ENCODE results near the gene MBOAT2.
"Not testable (repeated sequence)": the region's sequence is repeated elsewhere in the genome, so short reads cannot be mapped to it uniquely, and the experiment has no call there.

MBOAT2 gene

DNA sequence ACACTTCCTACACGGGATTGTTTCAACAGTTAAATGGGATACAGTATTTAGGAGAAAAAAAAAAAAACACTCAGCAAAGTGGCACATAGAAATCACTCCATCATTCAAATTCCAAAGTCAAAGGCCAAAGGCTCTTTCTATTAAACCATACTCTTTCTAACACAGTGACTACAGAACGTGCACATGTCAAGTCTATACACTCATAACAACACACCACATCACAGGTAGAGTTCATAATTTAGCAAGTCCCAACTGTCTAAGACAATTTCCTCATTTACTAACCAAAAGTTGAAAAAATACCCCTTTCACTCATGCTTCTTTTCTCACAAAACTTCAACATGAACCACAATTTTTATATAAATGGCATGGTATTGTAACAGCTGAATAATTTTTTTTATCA lies 70.8 kb downstream of the MBOAT2 start:
- no peaks in the 10 kb centered on the region for H3K9me3 ChIP-seq (ENCODE audit: control insufficient read depth in 2 of 2, low read length in 2 of 2)
- no peaks in the 10 kb centered on the region for H3K27me3 ChIP-seq (ENCODE audit: control insufficient read depth in 2 of 2, insufficient read depth in 2 of 2, low read length in 2 of 2)
- no peak overlapping the region for H3K9ac ChIP-seq (ENCODE audit: low read depth in 1 of 2, low read length in 2 of 2)
- H3K4me1 ChIP-seq (ENCODE audit: control insufficient read depth in 2 of 2, insufficient read depth in 2 of 2, low read length in 2 of 2), result no peaks in the 10 kb centered on the region
- no peak overlapping the region for H3K27ac ChIP-seq (ENCODE audit: low read depth in 2 of 2, low read length in 2 of 2)
- no peak overlapping the region for H3K4me3 ChIP-seq (ENCODE audit: low read length in 2 of 2)
- no peaks in the 10 kb centered on the region for H3K36me3 ChIP-seq (ENCODE audit: control insufficient read depth in 2 of 2, insufficient read depth in 2 of 2, low read length in 2 of 2)

DNA sequence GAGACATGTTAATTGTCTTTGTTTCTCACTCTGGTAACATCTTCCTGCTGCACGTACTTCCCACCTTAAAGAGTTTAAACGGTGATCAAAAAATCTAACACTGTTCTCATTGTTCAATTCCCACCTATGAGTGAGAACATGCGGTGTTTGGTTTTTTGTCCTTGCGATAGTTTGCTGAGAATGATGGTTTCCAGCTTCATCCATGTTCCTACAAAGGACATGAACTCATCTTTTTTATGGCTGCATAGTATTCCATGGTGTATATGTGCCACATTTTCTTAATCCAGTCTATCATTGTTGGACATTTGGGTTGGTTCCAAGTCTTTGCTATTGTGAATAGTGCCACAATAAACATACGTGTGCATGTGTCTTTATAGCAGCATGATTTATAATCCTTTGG lies 73.3 kb downstream of the MBOAT2 start:
- H3K9ac ChIP-seq (ENCODE audit: low read depth in 1 of 2, low read length in 2 of 2); H3K4me1 ChIP-seq (ENCODE audit: control insufficient read depth in 2 of 2, insufficient read depth in 2 of 2, low read length in 2 of 2); H3K27me3 ChIP-seq (ENCODE audit: control insufficient read depth in 2 of 2, insufficient read depth in 2 of 2, low read length in 2 of 2); H3K27ac ChIP-seq (ENCODE audit: low read depth in 2 of 2, low read length in 2 of 2); H3K4me3 ChIP-seq (ENCODE audit: low read length in 2 of 2); H3K9me3 ChIP-seq (ENCODE audit: control insufficient read depth in 2 of 2, low read length in 2 of 2); H3K36me3 ChIP-seq (ENCODE audit: control insufficient read depth in 2 of 2, insufficient read depth in 2 of 2, low read length in 2 of 2): not testable (repeated sequence)

DNA sequence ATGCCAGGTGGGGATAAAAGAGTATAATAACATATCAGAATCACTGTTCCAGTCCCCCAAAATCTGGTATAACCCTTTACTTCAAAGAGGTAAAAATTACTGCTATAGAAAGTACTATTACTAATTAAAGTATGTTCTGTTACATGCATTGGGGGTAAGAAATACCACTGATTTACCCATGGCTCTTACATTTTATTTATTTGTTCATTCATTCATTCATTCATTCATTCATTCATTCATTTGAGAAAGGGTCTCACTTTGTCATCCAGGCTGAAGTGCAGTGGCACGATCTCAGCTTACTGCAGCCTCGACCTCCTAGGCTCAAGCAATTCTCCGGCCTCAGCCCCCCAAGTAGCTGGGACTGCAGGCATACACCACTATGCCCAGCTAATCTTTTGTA lies 74.4 kb downstream of the MBOAT2 start:
- Histone ChIP-seq H3K9me3 (ENCODE audit: control insufficient read depth in 2 of 2, low read length in 2 of 2) (no peaks in the 10 kb centered on the region), H3K27me3 (ENCODE audit: control insufficient read depth in 2 of 2, insufficient read depth in 2 of 2, low read length in 2 of 2) (no peaks in the 10 kb centered on the region)

DNA sequence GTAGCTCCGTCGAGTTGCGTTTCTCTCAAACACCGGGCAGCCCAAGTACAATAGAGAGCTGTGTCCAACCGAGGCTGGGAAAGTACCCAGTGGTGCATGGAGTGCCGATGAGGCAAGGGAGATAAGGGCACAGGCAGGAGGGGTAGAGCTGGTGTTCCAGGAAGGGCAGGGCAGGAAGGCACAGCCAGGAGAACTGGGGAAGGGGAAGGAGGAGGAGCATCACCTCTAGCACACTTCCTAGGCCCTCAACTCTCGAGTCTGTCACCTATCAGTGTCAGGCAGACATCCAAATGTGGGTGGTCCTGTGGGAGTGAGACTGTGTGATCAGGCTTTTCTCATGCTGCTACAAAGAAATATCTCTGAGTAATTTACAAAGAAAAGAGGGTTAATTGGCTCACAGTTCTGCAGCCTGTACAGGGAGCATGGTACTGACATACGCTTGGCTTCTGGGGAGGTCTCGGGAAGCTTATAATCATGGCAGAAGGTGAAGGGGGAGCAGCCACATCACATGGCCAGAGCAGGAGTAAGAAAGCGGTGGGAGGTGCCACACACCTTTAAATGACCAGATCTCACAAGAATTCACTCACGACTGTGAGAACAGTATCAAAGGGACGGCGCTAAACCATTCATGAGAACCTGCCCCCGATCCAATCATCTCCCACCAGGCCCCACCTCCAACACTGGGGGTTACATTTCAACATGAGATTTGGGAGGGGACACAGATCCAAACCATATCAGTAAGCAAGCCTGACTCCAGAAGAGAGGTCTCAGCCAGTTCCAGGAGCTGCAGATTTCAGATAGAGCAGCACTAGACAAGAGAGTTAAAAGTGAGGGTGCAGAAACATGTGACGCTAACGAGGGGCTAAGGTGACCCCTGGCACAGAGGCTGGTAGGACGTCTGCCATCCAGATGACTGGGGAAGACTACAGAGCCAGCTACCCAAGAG lies 75.7 kb downstream of the MBOAT2 start:
- H3K9ac ChIP-seq (ENCODE audit: low read depth in 1 of 2, low read length in 2 of 2), result no peak overlapping the region
- no peaks in the 10 kb centered on the region for H3K4me1 ChIP-seq (ENCODE audit: control insufficient read depth in 2 of 2, insufficient read depth in 2 of 2, low read length in 2 of 2)
- H3K27ac ChIP-seq (ENCODE audit: low read depth in 2 of 2, low read length in 2 of 2), result no peak overlapping the region
- peaks cover 0 to under 1% of the 10 kb centered on the region in 2 donors for H3K36me3 ChIP-seq (ENCODE audit: control insufficient read depth in 2 of 2, insufficient read depth in 2 of 2, low read length in 2 of 2)
- no peaks in the 10 kb centered on the region for H3K27me3 ChIP-seq (ENCODE audit: control insufficient read depth in 2 of 2, insufficient read depth in 2 of 2, low read length in 2 of 2)
- H3K4me3 ChIP-seq (ENCODE audit: low read length in 2 of 2), result no peak overlapping the region
- no peaks in the 10 kb centered on the region for H3K9me3 ChIP-seq (ENCODE audit: control insufficient read depth in 2 of 2, low read length in 2 of 2)

More for the DNA sequence above, 74.4 kb downstream of the MBOAT2 start:
- no peak overlapping the region for H3K27ac ChIP-seq (ENCODE audit: low read depth in 2 of 2, low read length in 2 of 2)
- H3K9ac ChIP-seq (ENCODE audit: low read depth in 1 of 2, low read length in 2 of 2), result no peak overlapping the region
- no peaks in the 10 kb centered on the region for H3K36me3 ChIP-seq (ENCODE audit: control insufficient read depth in 2 of 2, insufficient read depth in 2 of 2, low read length in 2 of 2)
- H3K4me1 ChIP-seq (ENCODE audit: control insufficient read depth in 2 of 2, insufficient read depth in 2 of 2, low read length in 2 of 2), result no peaks in the 10 kb centered on the region
- H3K4me3 ChIP-seq (ENCODE audit: low read length in 2 of 2), result no peak overlapping the region

DNA sequence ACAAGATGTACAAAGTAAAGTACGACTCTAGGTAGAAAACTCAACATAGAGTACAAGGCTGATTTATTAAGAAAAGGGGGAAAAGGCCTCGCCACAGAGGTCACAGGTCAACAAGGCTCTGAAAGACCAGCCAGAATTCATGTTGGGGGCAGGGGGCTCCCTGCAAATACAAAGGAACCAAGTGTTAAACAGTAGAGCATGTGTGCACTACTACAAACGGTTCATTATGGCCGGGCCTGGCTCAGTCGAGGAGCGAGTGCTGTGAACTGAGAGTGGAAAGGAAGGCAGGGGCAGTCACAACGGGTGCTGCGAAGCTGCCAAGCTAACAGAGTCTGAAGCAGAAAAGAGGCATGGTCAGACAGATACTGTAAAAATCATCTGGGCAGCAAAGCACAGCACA lies 77.1 kb downstream of the MBOAT2 start:
- Histone ChIP-seq H3K4me3 (ENCODE audit: low read length in 2 of 2) (no peak overlapping the region), H3K9ac (ENCODE audit: low read depth in 1 of 2, low read length in 2 of 2) (no peak overlapping the region), H3K27ac (ENCODE audit: low read depth in 2 of 2, low read length in 2 of 2) (no peak overlapping the region), H3K36me3 (ENCODE audit: control insufficient read depth in 2 of 2, insufficient read depth in 2 of 2, low read length in 2 of 2) (peaks cover 0 to 4% of the 10 kb centered on the region in 2 donors), H3K9me3 (ENCODE audit: control insufficient read depth in 2 of 2, low read length in 2 of 2) (no peaks in the 10 kb centered on the region), H3K4me1 (ENCODE audit: control insufficient read depth in 2 of 2, insufficient read depth in 2 of 2, low read length in 2 of 2) (no peaks in the 10 kb centered on the region), H3K27me3 (ENCODE audit: control insufficient read depth in 2 of 2, insufficient read depth in 2 of 2, low read length in 2 of 2) (no peaks in the 10 kb centered on the region)

DNA sequence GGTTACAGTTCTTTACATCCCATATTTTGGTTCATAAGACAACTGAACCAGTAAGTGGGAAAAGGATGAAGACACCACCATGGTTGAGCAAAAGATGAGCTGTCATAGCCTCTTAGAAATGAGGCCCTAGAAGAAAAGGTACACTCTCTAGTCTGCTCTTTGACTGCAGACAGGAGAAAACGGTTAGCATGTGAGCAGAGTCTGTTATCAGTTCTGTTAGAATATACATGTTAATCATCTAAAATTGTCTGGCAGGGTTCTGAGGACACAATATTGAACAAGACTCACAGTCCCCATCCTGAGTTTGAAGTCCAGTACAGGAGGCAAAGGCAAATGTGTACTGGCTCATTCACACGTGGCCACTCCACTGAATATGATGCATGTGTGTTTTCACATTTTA lies 78.1 kb downstream of the MBOAT2 start:
- Histone ChIP-seq H3K27ac (ENCODE audit: low read depth in 2 of 2, low read length in 2 of 2) (no peak overlapping the region), H3K4me1 (ENCODE audit: control insufficient read depth in 2 of 2, insufficient read depth in 2 of 2, low read length in 2 of 2) (no peaks in the 10 kb centered on the region), H3K27me3 (ENCODE audit: control insufficient read depth in 2 of 2, insufficient read depth in 2 of 2, low read length in 2 of 2) (no peaks in the 10 kb centered on the region), H3K9me3 (ENCODE audit: control insufficient read depth in 2 of 2, low read length in 2 of 2) (no peaks in the 10 kb centered on the region), H3K4me3 (ENCODE audit: low read length in 2 of 2) (no peak overlapping the region), H3K9ac (ENCODE audit: low read depth in 1 of 2, low read length in 2 of 2) (no peak overlapping the region), H3K36me3 (ENCODE audit: control insufficient read depth in 2 of 2, insufficient read depth in 2 of 2, low read length in 2 of 2) (peaks cover 0 to 4% of the 10 kb centered on the region in 2 donors)

DNA sequence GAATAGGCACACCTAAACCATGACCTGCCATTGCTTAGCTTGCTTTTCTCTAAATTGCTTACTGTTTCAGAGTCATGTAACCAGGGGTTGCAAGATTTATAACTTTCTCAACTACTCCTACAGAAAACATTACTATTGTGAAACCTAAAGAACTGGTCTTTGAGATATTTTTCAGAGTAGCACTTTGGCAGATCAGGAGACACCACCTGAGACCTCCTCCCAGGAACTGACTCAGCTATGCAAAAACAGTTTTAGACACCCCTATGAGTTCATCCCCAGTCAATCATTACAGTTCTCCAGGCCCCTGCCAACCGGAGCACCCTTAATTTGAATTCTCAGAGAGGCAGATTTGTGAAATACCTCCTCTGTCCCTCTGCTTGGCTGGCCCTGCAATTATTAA lies 80.3 kb downstream of the MBOAT2 start:
- H3K27me3 ChIP-seq (ENCODE audit: control insufficient read depth in 2 of 2, insufficient read depth in 2 of 2, low read length in 2 of 2), result no peaks in the 10 kb centered on the region
- peaks cover 5 to 6% of the 10 kb centered on the region in 2 donors for H3K4me1 ChIP-seq (ENCODE audit: control insufficient read depth in 2 of 2, insufficient read depth in 2 of 2, low read length in 2 of 2)
- no peak overlapping the region for H3K9ac ChIP-seq (ENCODE audit: low read depth in 1 of 2, low read length in 2 of 2)
- H3K27ac ChIP-seq (ENCODE audit: low read depth in 2 of 2, low read length in 2 of 2), result no peak overlapping the region
- peaks cover 0 to 4% of the 10 kb centered on the region in 2 donors for H3K36me3 ChIP-seq (ENCODE audit: control insufficient read depth in 2 of 2, insufficient read depth in 2 of 2, low read length in 2 of 2)
- H3K4me3 ChIP-seq (ENCODE audit: low read length in 2 of 2), result no peak overlapping the region
- no peaks in the 10 kb centered on the region for H3K9me3 ChIP-seq (ENCODE audit: control insufficient read depth in 2 of 2, low read length in 2 of 2)

DNA sequence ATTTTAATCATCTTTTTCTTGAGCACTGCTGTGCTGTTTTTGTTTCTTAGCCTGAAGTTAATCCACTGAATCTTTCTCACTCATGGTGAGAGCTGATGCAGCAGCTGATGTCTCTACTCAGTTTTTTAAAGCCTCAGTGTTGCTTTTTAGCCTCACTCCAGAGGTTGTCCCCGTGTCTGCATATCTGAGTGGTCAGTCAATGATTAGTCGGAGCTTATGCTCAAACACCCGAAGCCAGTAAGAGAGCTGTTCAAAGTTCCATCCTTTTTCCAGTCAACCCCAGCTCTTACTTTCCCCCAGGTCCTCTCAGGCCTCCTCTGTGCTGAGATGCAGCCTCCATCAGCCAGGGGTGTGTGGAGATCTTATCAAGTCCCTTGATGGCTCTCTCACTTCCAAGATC lies 81.1 kb downstream of the MBOAT2 start:
- no peaks in the 10 kb centered on the region for H3K9me3 ChIP-seq (ENCODE audit: control insufficient read depth in 2 of 2, low read length in 2 of 2)
- H3K27ac ChIP-seq (ENCODE audit: low read depth in 2 of 2, low read length in 2 of 2), result no peak overlapping the region
- no peak overlapping the region for H3K4me3 ChIP-seq (ENCODE audit: low read length in 2 of 2)
- H3K36me3 ChIP-seq (ENCODE audit: control insufficient read depth in 2 of 2, insufficient read depth in 2 of 2, low read length in 2 of 2), result peaks cover 0 to 4% of the 10 kb centered on the region in 2 donors
- no peaks in the 10 kb centered on the region for H3K27me3 ChIP-seq (ENCODE audit: control insufficient read depth in 2 of 2, insufficient read depth in 2 of 2, low read length in 2 of 2)
- peaks cover 5 to 7% of the 10 kb centered on the region in 2 donors for H3K4me1 ChIP-seq (ENCODE audit: control insufficient read depth in 2 of 2, insufficient read depth in 2 of 2, low read length in 2 of 2)
- H3K9ac ChIP-seq (ENCODE audit: low read depth in 1 of 2, low read length in 2 of 2), result no peak overlapping the region

DNA sequence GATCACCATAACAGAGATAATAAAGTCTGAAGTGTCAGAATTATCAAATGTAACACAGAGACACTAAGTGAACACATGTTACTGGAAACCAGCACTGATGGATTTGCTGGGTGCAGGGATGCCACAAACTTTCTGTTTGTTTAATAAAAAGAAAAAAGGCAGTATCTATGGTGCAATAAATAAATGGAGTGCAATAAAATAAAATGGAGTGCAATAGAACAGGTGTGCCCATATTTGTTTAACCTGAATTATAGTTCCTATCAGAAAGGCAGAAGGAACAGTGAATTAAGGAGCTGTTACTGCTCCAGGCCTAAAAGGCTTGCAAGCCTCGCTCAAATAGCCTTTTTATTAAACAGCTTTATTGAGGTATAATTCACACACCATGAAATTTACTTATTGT lies 85.1 kb downstream of the MBOAT2 start:
- Histone ChIP-seq H3K9ac (ENCODE audit: low read depth in 1 of 2, low read length in 2 of 2) (no peak overlapping the region), H3K36me3 (ENCODE audit: control insufficient read depth in 2 of 2, insufficient read depth in 2 of 2, low read length in 2 of 2) (peaks cover 0 to 4% of the 10 kb centered on the region in 2 donors), H3K9me3 (ENCODE audit: control insufficient read depth in 2 of 2, low read length in 2 of 2) (no peaks in the 10 kb centered on the region), H3K4me1 (ENCODE audit: control insufficient read depth in 2 of 2, insufficient read depth in 2 of 2, low read length in 2 of 2) (peaks cover 5 to 7% of the 10 kb centered on the region in 2 donors), H3K27me3 (ENCODE audit: control insufficient read depth in 2 of 2, insufficient read depth in 2 of 2, low read length in 2 of 2) (no peaks in the 10 kb centered on the region), H3K4me3 (ENCODE audit: low read length in 2 of 2) (no peak overlapping the region), H3K27ac (ENCODE audit: low read depth in 2 of 2, low read length in 2 of 2) (no peak overlapping the region)

DNA sequence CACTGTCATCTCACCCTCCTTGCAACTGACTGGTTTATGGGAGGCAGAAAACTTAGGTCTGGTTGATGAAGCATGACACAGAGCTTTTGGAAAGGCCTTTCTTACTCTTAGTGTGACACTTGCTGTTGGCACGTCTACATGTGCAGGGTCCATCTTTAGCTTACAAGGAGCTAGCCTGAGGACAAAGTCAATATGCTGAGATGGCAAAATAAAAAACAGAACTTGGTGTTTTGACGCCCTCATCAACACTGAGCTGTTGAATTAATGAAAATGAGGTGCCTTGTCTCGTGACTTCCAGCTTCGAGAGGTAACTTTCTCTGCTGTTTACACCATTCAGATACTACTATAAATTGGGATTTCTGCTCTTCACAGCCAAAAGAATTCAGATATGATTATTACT lies 87.5 kb downstream of the MBOAT2 start:
- H3K27ac ChIP-seq (ENCODE audit: low read depth in 2 of 2, low read length in 2 of 2), result no peak overlapping the region
- no peak overlapping the region for H3K4me3 ChIP-seq (ENCODE audit: low read length in 2 of 2)
- no peaks in the 10 kb centered on the region for H3K36me3 ChIP-seq (ENCODE audit: control insufficient read depth in 2 of 2, insufficient read depth in 2 of 2, low read length in 2 of 2)
- H3K27me3 ChIP-seq (ENCODE audit: control insufficient read depth in 2 of 2, insufficient read depth in 2 of 2, low read length in 2 of 2), result no peaks in the 10 kb centered on the region
- no peak overlapping the region for H3K9ac ChIP-seq (ENCODE audit: low read depth in 1 of 2, low read length in 2 of 2)
- H3K4me1 ChIP-seq (ENCODE audit: control insufficient read depth in 2 of 2, insufficient read depth in 2 of 2, low read length in 2 of 2), result peaks cover 5 to 7% of the 10 kb centered on the region in 2 donors
- no peaks in the 10 kb centered on the region for H3K9me3 ChIP-seq (ENCODE audit: control insufficient read depth in 2 of 2, low read length in 2 of 2)
